Measurements from ENCODE around the gene MADCAM1.

The MADCAM1 gene

GRCh38 chr19:494171-495080 lies 1.9 kb upstream of the MADCAM1 start:
- TF ChIP-seq ZNF565 (CRISPR knock-in tag; conservative IDR thresholded peaks at IDR 0.05; ENCODE audit: low read depth) (no peak), POU6F1 (CRISPR knock-in tag; IDR thresholded peaks at IDR 0.05; ENCODE audit: borderline replicate concordance, low read depth) (no peak), PATZ1 (CRISPR knock-in tag; IDR thresholded peaks at IDR 0.05; ENCODE audit: borderline replicate concordance) (no peak), BACH2 (CRISPR knock-in tag; IDR thresholded peaks at IDR 0.05; ENCODE audit: borderline replicate concordance) (no peak), TSHZ2 (CRISPR knock-in tag; IDR thresholded peaks at IDR 0.05) (no peak), TCF4 (CRISPR knock-in tag; IDR thresholded peaks at IDR 0.05; ENCODE audit: borderline replicate concordance) (no peak), CSRNP3 (CRISPR knock-in tag; IDR thresholded peaks at IDR 0.05) (no peak), ZC3H10 (CRISPR knock-in tag; IDR thresholded peaks at IDR 0.05) (no peak), ARNTL (CRISPR knock-in tag; IDR thresholded peaks at IDR 0.05; ENCODE audit: borderline replicate concordance, low read depth) (no peak), OSR1 (CRISPR knock-in tag; IDR thresholded peaks at IDR 0.05) (no peak), ZNF8 (CRISPR knock-in tag; IDR thresholded peaks at IDR 0.05) (no peak), CSDC2 (CRISPR knock-in tag; IDR thresholded peaks at IDR 0.05) (no peak)
- ATAC-seq: no peak

GRCh38 chr19:495081-495401 lies 1.2 kb upstream of the MADCAM1 start:
- TF ChIP-seq ZFP3 (CRISPR knock-in tag; IDR thresholded peaks at IDR 0.05): no peak
- no peak for TF ChIP-seq POU6F1 (CRISPR knock-in tag; IDR thresholded peaks at IDR 0.05; ENCODE audit: borderline replicate concordance, low read depth)
- no peak for TF ChIP-seq ZNF565 (CRISPR knock-in tag; conservative IDR thresholded peaks at IDR 0.05; ENCODE audit: low read depth)
- no peak for TF ChIP-seq ZNF8 (CRISPR knock-in tag; IDR thresholded peaks at IDR 0.05)
- TF ChIP-seq TSHZ2 (CRISPR knock-in tag; IDR thresholded peaks at IDR 0.05): no peak
- TF ChIP-seq BACH2 (CRISPR knock-in tag; IDR thresholded peaks at IDR 0.05; ENCODE audit: borderline replicate concordance): no peak
- TF ChIP-seq SNAI2 (CRISPR knock-in tag; IDR thresholded peaks at IDR 0.05): no peak
- TF ChIP-seq CSDC2 (CRISPR knock-in tag; IDR thresholded peaks at IDR 0.05): no peak
- no peak for TF ChIP-seq ZC3H10 (CRISPR knock-in tag; IDR thresholded peaks at IDR 0.05)
- no peak for ATAC-seq
